H9 (cell line): ENCODE results near the gene CLEC2L. TPM values are rescaled to one million over a fixed set of nuclear protein-coding genes. Genes with fewer than 3 reads are reported as not detected.

Source experiments
- DNase-seq: peaks from one replicate; pipeline ENCODE4 v3.0.0-alpha.2; 2017
- H2AFZ ChIP-seq: one replicate; pipeline ENCODE4 v1.6.1; 2013; ENCODE audit warnings: mild to moderate bottlenecking, low read length, control low read depth, moderate library complexity
- H2AK5ac ChIP-seq: 2 replicates; pipeline ENCODE4 v1.6.1; 2013; ENCODE audit warnings: low read length, control low read depth, mixed read lengths; ENCODE audit not compliant: insufficient read length
- H2BK120ac ChIP-seq: one replicate; pipeline ENCODE4 v1.6.1; 2013; ENCODE audit warnings: low read depth, mild to moderate bottlenecking, low read length, control low read depth, inconsistent platforms; ENCODE audit not compliant: poor library complexity, severe bottlenecking
- H2BK12ac ChIP-seq: 2 replicates; pipeline ENCODE4 v1.6.1; 2013; ENCODE audit warnings: low read length, control low read depth, mixed read lengths, low read depth; ENCODE audit not compliant: insufficient read length
- H2BK15ac ChIP-seq: 2 replicates; pipeline ENCODE4 v1.6.1; 2013; ENCODE audit warnings: low read depth, low read length, control low read depth
- H2BK20ac ChIP-seq: one replicate; pipeline ENCODE4 v1.6.1; 2013; ENCODE audit warnings: low read depth, mild to moderate bottlenecking, low read length, control low read depth, inconsistent platforms; ENCODE audit not compliant: poor library complexity, severe bottlenecking
- H2BK5ac ChIP-seq: 2 replicates; pipeline ENCODE4 v1.6.1; 2013; ENCODE audit warnings: low read length, control low read depth, mixed read lengths; ENCODE audit not compliant: insufficient read length
- H3K14ac ChIP-seq: 2 replicates; pipeline ENCODE4 v1.6.1; 2013; ENCODE audit warnings: low read length, control low read depth; ENCODE audit not compliant: insufficient read depth
- H3K18ac ChIP-seq: 2 replicates; pipeline ENCODE4 v1.6.1; 2013; ENCODE audit warnings: low read depth, mild to moderate bottlenecking, mixed read lengths, low read length, control low read depth; ENCODE audit not compliant: insufficient read length
- H3K23ac ChIP-seq: 2 replicates; pipeline ENCODE4 v1.6.1; 2013; ENCODE audit warnings: low read length, control low read depth, mixed read lengths, low read depth; ENCODE audit not compliant: insufficient read length
- H3K23me2 ChIP-seq: 2 replicates; pipeline ENCODE4 v1.6.1; 2013; ENCODE audit warnings: low read depth, mild to moderate bottlenecking, mixed read lengths, low read length, control low read depth; ENCODE audit not compliant: insufficient read length, poor library complexity, severe bottlenecking
- H3K27ac ChIP-seq: 2 replicates; pipeline ENCODE4 v1.5.1; 2013; ENCODE audit warnings: low read length, control low read depth, mixed read lengths, low read depth; ENCODE audit not compliant: insufficient read length
- H3K27me3 ChIP-seq: 2 replicates; pipeline ENCODE4 v1.6.1; 2013; ENCODE audit warnings: low read length, control low read depth, inconsistent platforms; ENCODE audit not compliant: insufficient read depth
- H3K4ac ChIP-seq: 2 replicates; pipeline ENCODE4 v1.6.1; 2013; ENCODE audit warnings: low read depth, mild to moderate bottlenecking, control low read depth, inconsistent platforms, low read length, moderate library complexity
- H3K4me1 ChIP-seq: 2 replicates; pipeline ENCODE4 v1.6.1; 2013; ENCODE audit warnings: low read length, control low read depth, inconsistent platforms; ENCODE audit not compliant: insufficient read depth
- H3K4me2 ChIP-seq: 2 replicates; pipeline ENCODE4 v1.6.1; 2013; ENCODE audit warnings: low read length, control low read depth, mixed read lengths; ENCODE audit not compliant: insufficient read length, insufficient read depth
- H3K56ac ChIP-seq: 2 replicates; pipeline ENCODE4 v1.6.1; 2013; ENCODE audit warnings: low read depth, mild to moderate bottlenecking, mixed read lengths, low read length, control low read depth; ENCODE audit not compliant: insufficient read length
- H3K79me1 ChIP-seq: 2 replicates; pipeline ENCODE4 v1.6.1; 2013; ENCODE audit warnings: low read depth, mild to moderate bottlenecking, moderate library complexity, low read length, control low read depth, inconsistent platforms; ENCODE audit not compliant: insufficient read depth, poor library complexity, severe bottlenecking
- H3K79me2 ChIP-seq: 2 replicates; pipeline ENCODE4 v1.6.1; 2013; ENCODE audit warnings: low read length, control low read depth, inconsistent platforms; ENCODE audit not compliant: insufficient read depth
- H3K9ac ChIP-seq: 2 replicates; pipeline ENCODE4 v1.6.1; 2013; ENCODE audit warnings: low read length, control low read depth, mixed read lengths; ENCODE audit not compliant: insufficient read length; ENCODE audit errors: extremely low read depth
- H3K9me3 ChIP-seq: one replicate; pipeline ENCODE4 v1.6.1; 2013; ENCODE audit warnings: low read depth, low read length, inconsistent platforms; ENCODE audit not compliant: control insufficient read depth
- H3T11ph ChIP-seq: one replicate; pipeline ENCODE4 v1.6.1; 2013; ENCODE audit warnings: mild to moderate bottlenecking, low read length, control low read depth, inconsistent platforms
- H4K20me1 ChIP-seq: one replicate; pipeline ENCODE4 v1.6.1; 2013; ENCODE audit not compliant: control insufficient read depth, insufficient read length, insufficient read depth
- H4K5ac ChIP-seq: 2 replicates; pipeline ENCODE4 v1.6.1; 2013; ENCODE audit warnings: low read depth, mild to moderate bottlenecking, mixed read lengths, low read length, control low read depth; ENCODE audit not compliant: insufficient read length
- H4K8ac ChIP-seq: replicated peaks from 2 replicates; pipeline ENCODE4 v1.6.1; 2013; ENCODE audit warnings: low read length, control low read depth, mixed read lengths, low read depth; ENCODE audit not compliant: insufficient read length
- H4K91ac ChIP-seq: 2 replicates; pipeline ENCODE4 v1.6.1; 2013; ENCODE audit warnings: low read depth, mild to moderate bottlenecking, moderate library complexity, mixed read lengths, low read length, control low read depth; ENCODE audit not compliant: insufficient read length
- H3K27ac Mint-ChIP-seq, 3 experiments: 2 replicates in 2 of 3; 3 replicates in 1 of 3; pipeline ENCODE4 v1.8.0; 2020 to 2021; ENCODE audit warnings: mixed read lengths in 3 of 3, mild to moderate bottlenecking in 1 of 3, moderate library complexity in 1 of 3
- H3K27me3 Mint-ChIP-seq: 2 replicates; pipeline ENCODE4 v1.8.0; 2021; ENCODE audit warnings: low read depth, mild to moderate bottlenecking, moderate library complexity, mixed read lengths
- H3K36me3 Mint-ChIP-seq, 3 experiments: 2 replicates in 2 of 3; 3 replicates in 1 of 3; pipeline ENCODE4 v1.8.0; 2020 to 2021; ENCODE audit warnings: low read depth in 3 of 3, mixed read lengths in 3 of 3; ENCODE audit not compliant: insufficient read depth in 1 of 3
- H3K4me1 Mint-ChIP-seq, 2 experiments: 2 replicates each; pipeline ENCODE4 v1.8.0; 2020; ENCODE audit warnings: mixed read lengths in 2 of 2
- H3K4me3 Mint-ChIP-seq, 2 experiments: 2 replicates in 1 of 2; 3 replicates in 1 of 2; pipeline ENCODE4 v1.8.0; 2020 to 2021; ENCODE audit warnings: mild to moderate bottlenecking in 2 of 2, mixed read lengths in 2 of 2, moderate library complexity in 1 of 2
- H3K9me3 Mint-ChIP-seq, 2 experiments: 2 replicates in 1 of 2; 3 replicates in 1 of 2; pipeline ENCODE4 v1.8.0; 2020; ENCODE audit warnings: mild to moderate bottlenecking in 2 of 2, mixed read lengths in 2 of 2, moderate library complexity in 1 of 2
- WGBS: extraction: QIAGEN DNeasy Blood & Tissue Kit; methylation state at CpG from one replicate; pipeline ENCODE4 v1.1.7; 2013; ENCODE audit warnings: missing lambda C conversion rate, low lambda C conversion rate, mixed read lengths; ENCODE audit not compliant: insufficient read length; ENCODE audit errors: extremely low coverage; 5-methylcytosine and 5-hydroxymethylcytosine counted together
- total RNA-seq: library from RNA; stranded (reverse); gene quantifications from 2 replicates; pipeline ENCODE4 v1.2.1, GENCODE V29; 2021
- TF ChIP-seq, protein P1 (sequence below): fragments of 200-600 bp; sonication (generic); conservative IDR thresholded peaks from 3 replicates; pipeline ENCODE4 v1.8.0; 2021; ENCODE audit warnings: antibody characterized with exemption, mild to moderate bottlenecking

The CLEC2L gene
- total RNA-seq, 1 experiment from 2014 or later: 0.74 TPM

DNA sequence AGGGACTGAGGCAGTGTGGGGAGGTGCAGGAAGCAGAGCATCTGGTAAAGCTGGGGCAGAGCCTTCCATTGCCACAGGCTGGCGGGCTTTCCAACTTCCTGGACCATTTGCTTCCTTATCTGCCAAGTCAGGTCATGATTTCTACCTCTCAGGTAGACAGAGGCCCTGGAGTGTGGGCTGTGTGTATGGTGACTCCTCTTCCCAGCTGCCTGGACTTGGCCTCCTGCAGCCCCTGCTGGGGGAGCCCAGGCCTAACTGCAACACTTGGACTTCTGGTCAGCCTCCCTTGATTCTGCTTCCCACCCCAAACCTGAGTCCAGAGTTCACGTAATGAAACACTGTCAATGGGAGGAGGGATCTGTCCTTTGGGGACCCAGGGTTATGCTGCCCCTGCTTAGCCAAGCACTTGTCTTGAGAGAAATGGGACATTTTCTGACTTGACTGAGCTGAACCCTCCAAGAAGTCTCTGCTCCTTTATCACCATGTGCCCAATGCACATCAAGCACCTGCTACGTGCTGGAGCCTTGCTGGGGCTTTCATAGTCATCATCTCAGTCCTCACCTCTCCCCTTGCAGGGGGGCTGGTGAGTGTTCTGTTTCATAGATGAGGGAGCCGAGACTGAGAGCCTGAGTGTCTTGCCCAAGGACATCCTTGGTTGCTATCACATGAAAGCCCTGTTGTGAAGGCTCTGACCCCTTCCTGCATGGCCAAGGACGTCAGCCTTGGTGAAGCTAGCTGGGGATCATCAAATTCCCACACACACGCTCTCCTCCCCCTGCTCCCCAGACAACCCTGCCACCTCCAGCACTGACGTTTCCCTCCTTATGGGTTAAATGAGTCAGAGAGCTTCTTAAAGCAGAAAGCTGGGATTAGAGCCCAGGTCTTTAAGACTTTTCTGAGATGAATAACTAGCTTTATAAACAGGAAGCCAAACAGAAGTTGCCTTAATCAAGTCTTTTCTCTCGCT is 3.4 kb downstream of the CLEC2L start:
- Mint-ChIP-seq H3K27me3 (peaks cover 67% of the 10 kb centered on the region), H3K36me3 (no peaks in the 10 kb centered on the region; a peak in 1 of 7 replicates), H3K4me3 (no peak overlapping the region), H3K4me1 (peaks cover 6 to 11% of the 10 kb centered on the region in 2 experiments), H3K27ac (no peak overlapping the region), H3K9me3 (peaks cover under 1 to 3% of the 10 kb centered on the region in 2 experiments; a peak in 4 of 5 replicates)
- no peak overlapping the region for H2BK5ac ChIP-seq
- no peak overlapping the region for H2BK12ac ChIP-seq
- DNase-seq: no peak
- H3K14ac ChIP-seq: no peak overlapping the region
- H3K23ac ChIP-seq: no peak overlapping the region
- no peak overlapping the region for H4K91ac ChIP-seq
- TF ChIP-seq, protein P1, sequence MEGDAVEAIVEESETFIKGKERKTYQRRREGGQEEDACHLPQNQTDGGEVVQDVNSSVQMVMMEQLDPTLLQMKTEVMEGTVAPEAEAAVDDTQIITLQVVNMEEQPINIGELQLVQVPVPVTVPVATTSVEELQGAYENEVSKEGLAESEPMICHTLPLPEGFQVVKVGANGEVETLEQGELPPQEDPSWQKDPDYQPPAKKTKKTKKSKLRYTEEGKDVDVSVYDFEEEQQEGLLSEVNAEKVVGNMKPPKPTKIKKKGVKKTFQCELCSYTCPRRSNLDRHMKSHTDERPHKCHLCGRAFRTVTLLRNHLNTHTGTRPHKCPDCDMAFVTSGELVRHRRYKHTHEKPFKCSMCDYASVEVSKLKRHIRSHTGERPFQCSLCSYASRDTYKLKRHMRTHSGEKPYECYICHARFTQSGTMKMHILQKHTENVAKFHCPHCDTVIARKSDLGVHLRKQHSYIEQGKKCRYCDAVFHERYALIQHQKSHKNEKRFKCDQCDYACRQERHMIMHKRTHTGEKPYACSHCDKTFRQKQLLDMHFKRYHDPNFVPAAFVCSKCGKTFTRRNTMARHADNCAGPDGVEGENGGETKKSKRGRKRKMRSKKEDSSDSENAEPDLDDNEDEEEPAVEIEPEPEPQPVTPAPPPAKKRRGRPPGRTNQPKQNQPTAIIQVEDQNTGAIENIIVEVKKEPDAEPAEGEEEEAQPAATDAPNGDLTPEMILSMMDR: no peak
- peaks cover 21% of the 10 kb centered on the region; the same call in 1 of the 2 replicates for H3K27me3 ChIP-seq
- no peak overlapping the region for H2AK5ac ChIP-seq
- H2AFZ ChIP-seq: no peak overlapping the region
- H3K79me2 ChIP-seq: no peaks in the 10 kb centered on the region
- no peak overlapping the region for H4K8ac ChIP-seq
- no peaks in the 10 kb centered on the region for H4K20me1 ChIP-seq
- no peak overlapping the region for H3K18ac ChIP-seq
- no peak overlapping the region for H2BK20ac ChIP-seq
- no peak overlapping the region for H2BK15ac ChIP-seq
- H3K9me3 ChIP-seq: no peaks in the 10 kb centered on the region
- H4K5ac ChIP-seq: no peak overlapping the region
- H3K4ac ChIP-seq: no peak overlapping the region
- no peaks in the 10 kb centered on the region for H3K79me1 ChIP-seq
- H3K9ac ChIP-seq: no peak overlapping the region
- H3K56ac ChIP-seq: no peak overlapping the region
- no peak overlapping the region for H3K4me2 ChIP-seq
- no CpG with 5 or more reads among the region's 8 CpGs for WGBS
- H3K23me2 ChIP-seq: peaks cover 5% of the 10 kb centered on the region
- no peak overlapping the region for H3T11ph ChIP-seq
- H3K4me1 ChIP-seq: no peaks in the 10 kb centered on the region; the same call in none of the 2 replicates
- no peak overlapping the region for H2BK120ac ChIP-seq
- H3K27ac ChIP-seq: no peak overlapping the region
